ENCODE measurements around the gene USP40. TPM values are rescaled to one million over a fixed set of nuclear protein-coding genes. Genes with fewer than 3 reads are reported as not detected.

USP40 gene
- total and polyA plus RNA-seq, 10 of the 15 experiments (the other 5 are each of a cell fraction or from before 2014, with no cell fraction given) = 3.4 to 20.8 (median 15.2) TPM

DNA sequence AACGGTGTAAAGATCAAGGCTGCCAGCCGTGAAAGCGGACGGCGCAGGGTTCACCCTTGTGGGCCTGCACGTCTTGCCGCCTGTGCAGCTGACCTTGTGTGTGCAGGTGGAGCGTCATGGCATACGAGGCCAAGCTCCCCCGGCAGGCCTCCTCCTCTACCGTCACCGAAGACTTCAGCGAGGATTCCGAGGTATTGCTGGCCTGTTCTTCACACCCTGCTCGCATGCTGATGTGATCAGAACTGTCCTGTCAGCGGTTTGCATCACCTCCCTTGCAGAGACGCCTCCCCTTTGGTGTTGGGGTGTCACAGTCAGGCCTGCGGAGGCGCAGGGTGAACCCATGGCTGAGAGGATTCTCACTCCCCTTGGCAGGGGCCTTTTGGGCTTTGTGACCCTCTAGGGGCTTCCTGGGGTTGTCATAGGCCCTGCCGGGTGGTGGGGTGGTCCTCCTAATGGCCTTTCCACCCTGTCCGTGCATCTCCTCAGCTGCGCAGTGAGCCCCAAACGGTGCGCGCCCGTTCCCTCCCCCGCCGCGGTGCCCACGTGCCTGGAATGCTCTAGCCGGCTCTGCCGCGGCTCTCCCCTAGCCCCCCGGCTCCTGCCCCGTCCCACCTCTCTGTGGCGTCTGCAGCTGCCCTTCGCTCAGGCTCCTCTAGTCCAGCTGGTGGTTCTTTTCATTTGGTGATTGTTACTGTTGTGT, 119.8 kb downstream of the USP40 start (continued):
- TF ChIP-seq MEF2B (IDR thresholded peaks at IDR 0.05; ENCODE audit: partially characterized antibody, poor library complexity, severe bottlenecking) = no peak
- no peak for TF ChIP-seq HCFC1 (IDR thresholded peaks at IDR 0.05; ENCODE audit: low read length)
- no peak for TF ChIP-seq MTA3 (IDR thresholded peaks at IDR 0.05; ENCODE audit: borderline replicate concordance, low read length)
- TF ChIP-seq IKZF1 (conservative IDR thresholded peaks at IDR 0.05) = no peak
- TF ChIP-seq SREBF1 (IDR thresholded peaks at IDR 0.05; ENCODE audit: low read length) = no peak
- TF ChIP-seq, protein P1, sequence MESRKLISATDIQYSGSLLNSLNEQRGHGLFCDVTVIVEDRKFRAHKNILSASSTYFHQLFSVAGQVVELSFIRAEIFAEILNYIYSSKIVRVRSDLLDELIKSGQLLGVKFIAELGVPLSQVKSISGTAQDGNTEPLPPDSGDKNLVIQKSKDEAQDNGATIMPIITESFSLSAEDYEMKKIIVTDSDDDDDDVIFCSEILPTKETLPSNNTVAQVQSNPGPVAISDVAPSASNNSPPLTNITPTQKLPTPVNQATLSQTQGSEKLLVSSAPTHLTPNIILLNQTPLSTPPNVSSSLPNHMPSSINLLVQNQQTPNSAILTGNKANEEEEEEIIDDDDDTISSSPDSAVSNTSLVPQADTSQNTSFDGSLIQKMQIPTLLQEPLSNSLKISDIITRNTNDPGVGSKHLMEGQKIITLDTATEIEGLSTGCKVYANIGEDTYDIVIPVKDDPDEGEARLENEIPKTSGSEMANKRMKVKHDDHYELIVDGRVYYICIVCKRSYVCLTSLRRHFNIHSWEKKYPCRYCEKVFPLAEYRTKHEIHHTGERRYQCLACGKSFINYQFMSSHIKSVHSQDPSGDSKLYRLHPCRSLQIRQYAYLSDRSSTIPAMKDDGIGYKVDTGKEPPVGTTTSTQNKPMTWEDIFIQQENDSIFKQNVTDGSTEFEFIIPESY (IDR thresholded peaks at IDR 0.05) = no peak
- TF ChIP-seq EED (IDR thresholded peaks at IDR 0.05; ENCODE audit: low read depth) = no peak

DNA sequence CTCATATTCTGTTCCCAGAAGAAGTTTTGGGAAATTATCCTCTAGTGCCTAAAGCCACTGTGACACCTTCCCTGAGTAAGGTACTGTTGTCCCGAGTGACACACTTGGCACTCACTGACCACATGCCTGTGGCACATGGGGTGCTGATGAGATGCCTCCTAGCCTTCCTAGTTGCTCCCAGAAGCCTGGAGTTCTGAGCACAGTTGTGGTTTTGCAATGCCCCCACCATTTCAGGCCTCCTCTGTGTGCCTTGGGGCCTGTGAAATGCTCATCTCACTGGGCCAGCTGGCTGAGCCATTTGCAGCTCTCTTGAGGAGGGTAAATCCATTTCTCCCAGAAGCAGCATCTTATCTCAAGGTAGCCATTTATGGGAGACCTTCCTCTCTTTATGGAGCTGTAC, 120.5 kb downstream of the USP40 start:
- Histone ChIP-seq H3K27ac (ENCODE audit: control insufficient read depth, insufficient read depth) (no peak overlapping the region), H4K20me1 (ENCODE audit: control insufficient read depth, insufficient read depth) (no peaks in the 10 kb centered on the region), H3K27me3 (replicated peaks in 1 of 2; ENCODE audit: control insufficient read depth in 2 of 2, insufficient read depth in 2 of 2, low read length in 1 of 2) (no peaks in the 10 kb centered on the region), H3K9ac (ENCODE audit: control insufficient read depth, insufficient read depth, low read length) (no peak overlapping the region), H2AFZ (ENCODE audit: control insufficient read depth, low read depth, low read length) (no peak overlapping the region), H3K79me2 (ENCODE audit: control insufficient read depth, insufficient read depth, low read length) (no peaks in the 10 kb centered on the region), H3K9me3 (replicated peaks; ENCODE audit: control insufficient read depth, insufficient read depth, low read length) (no peaks in the 10 kb centered on the region), H3K4me1 (ENCODE audit: control insufficient read depth, insufficient read depth, low read length) (no peaks in the 10 kb centered on the region), H3K4me3 (no peak overlapping the region), H3K4me2 (ENCODE audit: control insufficient read depth, insufficient read depth) (no peak overlapping the region), H3K36me3 (ENCODE audit: control insufficient read depth in 2 of 2, insufficient read depth in 2 of 2, low read length in 1 of 2) (peaks cover 30 to 43% of the 10 kb centered on the region in 2 experiments)
- ChIA-PET CTCF (interaction anchor here (5.3 to 8.4 kb wide), 2 partner anchors 26 to 41 kb away, joined by 84 to 215 read pairs; no protein-coding TSS in a partner anchor), SMC1A (ENCODE audit: uncharacterized antibody, unreplicated experiment) (no interaction called here), RAD21 (ENCODE audit: unreplicated experiment) (no interaction called here), POLR2A (no interaction called here)
- intact Hi-C loops (cut with micrococcal nuclease; ENCODE audit: unreplicated experiment) (loop anchor here (10.0 kb wide), 1 partner anchor 131 kb away; no protein-coding TSS in a partner anchor), in situ Hi-C loops (cut with MboI) (loop anchor here (5.0 kb wide), 1 partner anchor 39 kb away; no protein-coding TSS in a partner anchor)
- 100% methylated on average over 1 of the region's 1 CpG for WGBS (ENCODE audit: insufficient coverage, insufficient replicate concordance, low lambda C conversion rate, missing lambda C conversion rate)
- no peak for FAIRE-seq
- BruUV-seq (replicated peaks) = no TSS peak
- no peak for ATAC-seq
- DNase-seq (ENCODE audit: low read depth, low spot score) = no peak
- TF ChIP-seq SPI1 (IDR thresholded peaks at IDR 0.05; ENCODE audit: borderline replicate concordance, insufficient read depth, low read depth, low read length) = no peak
- TF ChIP-seq, protein P2, sequence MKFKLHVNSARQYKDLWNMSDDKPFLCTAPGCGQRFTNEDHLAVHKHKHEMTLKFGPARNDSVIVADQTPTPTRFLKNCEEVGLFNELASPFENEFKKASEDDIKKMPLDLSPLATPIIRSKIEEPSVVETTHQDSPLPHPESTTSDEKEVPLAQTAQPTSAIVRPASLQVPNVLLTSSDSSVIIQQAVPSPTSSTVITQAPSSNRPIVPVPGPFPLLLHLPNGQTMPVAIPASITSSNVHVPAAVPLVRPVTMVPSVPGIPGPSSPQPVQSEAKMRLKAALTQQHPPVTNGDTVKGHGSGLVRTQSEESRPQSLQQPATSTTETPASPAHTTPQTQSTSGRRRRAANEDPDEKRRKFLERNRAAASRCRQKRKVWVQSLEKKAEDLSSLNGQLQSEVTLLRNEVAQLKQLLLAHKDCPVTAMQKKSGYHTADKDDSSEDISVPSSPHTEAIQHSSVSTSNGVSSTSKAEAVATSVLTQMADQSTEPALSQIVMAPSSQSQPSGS (IDR thresholded peaks at IDR 0.05; ENCODE audit: low read length) = no peak
- TF ChIP-seq SMC3 (IDR thresholded peaks at IDR 0.05; ENCODE audit: borderline replicate concordance, low read length) = no peak

All from GM12878 (cell line).